Mammary epithelial cell (primary cell): ENCODE results near the gene DAP.

Experiments
- EZH2 ChIP-seq: IDR thresholded peaks from 2 replicates; pipeline ENCODE4 v1.6.1; 2012; ENCODE audit warnings: low read length, inconsistent platforms, borderline replicate concordance
- TF ChIP-seq, protein P1 (sequence below), 2 donors: IDR thresholded peaks in 1 of 2; conservative IDR thresholded peaks in 1 of 2; 2 replicates each; pipeline ENCODE4 v1.5.1; 2011 to 2012; ENCODE audit warnings: inconsistent platforms in 2 of 2, low read length in 2 of 2, mild to moderate bottlenecking in 2 of 2, control low read depth in 1 of 2, low read depth in 1 of 2; ENCODE audit not compliant: insufficient read depth in 1 of 2; ENCODE audit errors: extremely low read depth in 1 of 2

- no peak for TF ChIP-seq EZH2
- TF ChIP-seq, protein P1, sequence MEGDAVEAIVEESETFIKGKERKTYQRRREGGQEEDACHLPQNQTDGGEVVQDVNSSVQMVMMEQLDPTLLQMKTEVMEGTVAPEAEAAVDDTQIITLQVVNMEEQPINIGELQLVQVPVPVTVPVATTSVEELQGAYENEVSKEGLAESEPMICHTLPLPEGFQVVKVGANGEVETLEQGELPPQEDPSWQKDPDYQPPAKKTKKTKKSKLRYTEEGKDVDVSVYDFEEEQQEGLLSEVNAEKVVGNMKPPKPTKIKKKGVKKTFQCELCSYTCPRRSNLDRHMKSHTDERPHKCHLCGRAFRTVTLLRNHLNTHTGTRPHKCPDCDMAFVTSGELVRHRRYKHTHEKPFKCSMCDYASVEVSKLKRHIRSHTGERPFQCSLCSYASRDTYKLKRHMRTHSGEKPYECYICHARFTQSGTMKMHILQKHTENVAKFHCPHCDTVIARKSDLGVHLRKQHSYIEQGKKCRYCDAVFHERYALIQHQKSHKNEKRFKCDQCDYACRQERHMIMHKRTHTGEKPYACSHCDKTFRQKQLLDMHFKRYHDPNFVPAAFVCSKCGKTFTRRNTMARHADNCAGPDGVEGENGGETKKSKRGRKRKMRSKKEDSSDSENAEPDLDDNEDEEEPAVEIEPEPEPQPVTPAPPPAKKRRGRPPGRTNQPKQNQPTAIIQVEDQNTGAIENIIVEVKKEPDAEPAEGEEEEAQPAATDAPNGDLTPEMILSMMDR (conservative IDR thresholded peaks at IDR 0.05 in 1 of 2, IDR thresholded peaks at IDR 0.05 in 1 of 2; ENCODE audit: extremely low read depth in 1 of 2, insufficient read depth in 1 of 2, low read depth in 1 of 2, low read length in 2 of 2): no peak
Observed at GRCh38 chr5:10731913-10732312, 29.1 kb downstream of the DAP start.
